Right cardiac atrium (tissue), 5 donors: ENCODE results near the gene TBC1D22A. TPM values are rescaled to one million over a fixed set of nuclear protein-coding genes. Genes with fewer than 3 reads are reported as not detected.

Source experiments
- ATAC-seq, 2 donors: fragments of 200-7000 bp; cut with Tn5 transposase; one replicate each; pipeline versions ENCODE4 v1.8.0 to v1.9.1; 2020; ENCODE audit warnings: moderate library complexity in 2 of 2, mild to moderate bottlenecking in 1 of 2
- DNase-seq, 3 donors: peaks; one replicate each; pipeline ENCODE4 v3.0.0-alpha.2; 2020
- H3K27ac ChIP-seq: one replicate; pipeline ENCODE4 v1.5.1; 2013; ENCODE audit warnings: mild to moderate bottlenecking, low read length, control low read depth, moderate library complexity
- H3K27me3 ChIP-seq: one replicate; pipeline ENCODE4 v1.6.1; 2013; ENCODE audit not compliant: control insufficient read depth, insufficient read depth
- H3K4me1 ChIP-seq: one replicate; pipeline ENCODE4 v1.6.1; 2013; ENCODE audit warnings: low read length; ENCODE audit not compliant: control insufficient read depth, insufficient read depth
- H3K4me3 ChIP-seq: one replicate; pipeline ENCODE4 v1.5.1; 2013; ENCODE audit warnings: low read length, control low read depth
- H3K9me3 ChIP-seq: one replicate; pipeline ENCODE4 v1.6.1; 2013; ENCODE audit warnings: low read length; ENCODE audit not compliant: control insufficient read depth
- WGBS: extraction: QIAGEN DNeasy Blood & Tissue Kit; methylation state at CpG from one replicate; pipeline ENCODE4 v1.1.7; 2013; 5-methylcytosine and 5-hydroxymethylcytosine counted together
- intact Hi-C, 4 donors: fragments of 100-400 bp; cut with DNase I; formaldehyde crosslinking; loops; one replicate each; pipeline versions ENCODE4 v1.11.0 to v1.14.0; 2022 to 2023
- polyA plus RNA-seq: library from polyadenylated mRNA; stranded (reverse); fragments of 200-250 nt; gene quantifications from one replicate; pipeline ENCODE4 v1.2.3, GENCODE V29; 2013
- total RNA-seq, 4 donors: library from RNA; stranded (reverse); fragmentation: NEBNext Ultra II Directional; extraction: Animal tissue kit (Norgen Biotek cat#: 25700); gene quantifications; one replicate each; pipeline ENCODE4 v1.2.1, GENCODE V29; 2021
- donor health status: healthy with polysubstance abuse.
- donor health status: DM: no; HTN: yes; CAD: no.
- donor health status: DM: no; HTN: no; CAD: no.
- donor health status: DM: no; HTN: yes; CAD: no; lungs with severe emphysema.
- donor health status: DM: yes; HTN: yes; CAD: no.

The TBC1D22A gene
- total and polyA plus RNA-seq, 5 donors: 12.0 to 17.3 (median 15.7) TPM

GRCh38 chr22:46883092-46883910, 120.9 kb downstream of the TBC1D22A start:
- no peak overlapping the region for H3K4me3 ChIP-seq
- WGBS: 60% methylated on average over 12 of the region's 12 CpGs
- intact Hi-C loops: no loop called here
- H3K4me1 ChIP-seq: peaks cover 4% of the 10 kb centered on the region
- H3K9me3 ChIP-seq: no peaks in the 10 kb centered on the region
- H3K27ac ChIP-seq: no peak overlapping the region
- no peaks in the 10 kb centered on the region for H3K27me3 ChIP-seq
- DNase-seq (peak in 1 of 3 donors; percentile 61), ATAC-seq (peak in 1 of 2 donors; percentile 35)

DNA sequence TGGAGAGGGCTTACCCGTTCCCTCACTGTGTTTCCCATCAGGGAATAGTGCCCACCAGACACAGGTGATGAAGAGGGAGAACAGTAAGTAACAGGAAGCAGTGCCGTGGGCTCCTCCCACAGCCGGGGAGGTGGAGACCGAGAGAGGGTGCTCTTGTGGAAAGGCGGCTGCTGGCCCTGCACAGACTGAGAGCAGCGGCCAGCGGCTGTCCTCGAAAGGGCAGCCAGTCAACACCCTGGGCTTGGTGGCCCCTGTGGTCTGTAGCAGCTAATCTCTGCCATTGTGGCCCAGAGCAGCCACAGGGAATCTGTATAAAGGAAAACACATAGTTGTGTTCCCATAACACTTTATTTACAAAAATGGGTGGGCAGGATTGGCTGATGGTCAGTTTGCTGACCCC, 121.9 kb downstream of the TBC1D22A start:
- ATAC-seq (no peak), DNase-seq (no peak)
- no peak overlapping the region for H3K4me3 ChIP-seq
- no peaks in the 10 kb centered on the region for H3K9me3 ChIP-seq
- intact Hi-C loops: no loop called here
- no peak overlapping the region for H3K27ac ChIP-seq
- WGBS: 88% methylated on average over 8 of the region's 8 CpGs
- H3K27me3 ChIP-seq: no peaks in the 10 kb centered on the region
- H3K4me1 ChIP-seq: peaks cover 4% of the 10 kb centered on the region

GRCh38 chr22:46887978-46888377, 125.5 kb downstream of the TBC1D22A start:
- ATAC-seq: no peak
- DNase-seq: peak in 1 of 3 donors; percentile 22
- H3K27me3 ChIP-seq: no peaks in the 10 kb centered on the region
- no peak overlapping the region for H3K27ac ChIP-seq
- intact Hi-C loops: no loop called here
- WGBS: 96% methylated on average over 11 of the region's 11 CpGs
- no peaks in the 10 kb centered on the region for H3K9me3 ChIP-seq
- H3K4me3 ChIP-seq: no peak overlapping the region
- peaks cover 4% of the 10 kb centered on the region for H3K4me1 ChIP-seq

GRCh38 chr22:46890819-46891218, 128.4 kb downstream of the TBC1D22A start:
- ATAC-seq (no peak), DNase-seq (peak in 1 of 3 donors; percentile 18)
- H3K27me3 ChIP-seq: no peaks in the 10 kb centered on the region
- no peaks in the 10 kb centered on the region for H3K9me3 ChIP-seq
- peaks cover 2% of the 10 kb centered on the region for H3K4me1 ChIP-seq
- H3K27ac ChIP-seq: no peak overlapping the region
- 92% methylated on average over 10 of the region's 10 CpGs for WGBS
- intact Hi-C loops: no loop called here
- no peak overlapping the region for H3K4me3 ChIP-seq

- WGBS: 98% methylated on average over 5 of the region's 5 CpGs
- no peaks in the 10 kb centered on the region for H3K27me3 ChIP-seq
- no peak for DNase-seq
- no peaks in the 10 kb centered on the region for H3K9me3 ChIP-seq
- no peak for ATAC-seq
- intact Hi-C loops: no loop called here
- H3K4me1 ChIP-seq: peaks cover 2% of the 10 kb centered on the region
- no peak overlapping the region for H3K4me3 ChIP-seq
- no peak overlapping the region for H3K27ac ChIP-seq
These were observed 129.0 kb downstream of the TBC1D22A start for GRCh38 chr22:46891382-46891951.

DNA sequence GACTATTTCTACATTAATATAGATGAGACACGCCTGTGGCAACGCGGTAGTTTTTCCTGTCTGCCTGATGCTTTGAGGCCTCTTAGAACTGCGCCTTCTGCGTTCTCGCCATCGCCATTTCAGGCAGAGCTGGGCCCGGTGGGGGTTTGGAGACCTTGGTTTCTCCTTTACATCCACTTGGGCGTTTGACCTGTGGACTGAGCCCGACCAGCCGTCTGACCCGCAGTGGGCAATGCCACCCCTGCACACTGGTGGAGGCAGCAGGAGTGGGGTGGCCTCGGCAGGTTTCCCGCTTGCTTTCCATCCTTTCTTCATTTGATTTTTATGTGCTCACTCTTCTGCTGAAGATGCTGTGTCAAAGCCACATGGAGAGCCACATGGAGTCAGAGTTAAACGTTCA, 130.4 kb downstream of the TBC1D22A start:
- intact Hi-C loops: no loop called here
- no peak overlapping the region for H3K27ac ChIP-seq
- peak in 1 of 3 donors; percentile 53 for DNase-seq
- WGBS: 88% methylated on average over 15 of the region's 15 CpGs
- H3K4me3 ChIP-seq: no peak overlapping the region
- no peaks in the 10 kb centered on the region for H3K9me3 ChIP-seq
- H3K27me3 ChIP-seq: no peaks in the 10 kb centered on the region
- ATAC-seq: no peak
- H3K4me1 ChIP-seq: peaks cover 2% of the 10 kb centered on the region

DNA sequence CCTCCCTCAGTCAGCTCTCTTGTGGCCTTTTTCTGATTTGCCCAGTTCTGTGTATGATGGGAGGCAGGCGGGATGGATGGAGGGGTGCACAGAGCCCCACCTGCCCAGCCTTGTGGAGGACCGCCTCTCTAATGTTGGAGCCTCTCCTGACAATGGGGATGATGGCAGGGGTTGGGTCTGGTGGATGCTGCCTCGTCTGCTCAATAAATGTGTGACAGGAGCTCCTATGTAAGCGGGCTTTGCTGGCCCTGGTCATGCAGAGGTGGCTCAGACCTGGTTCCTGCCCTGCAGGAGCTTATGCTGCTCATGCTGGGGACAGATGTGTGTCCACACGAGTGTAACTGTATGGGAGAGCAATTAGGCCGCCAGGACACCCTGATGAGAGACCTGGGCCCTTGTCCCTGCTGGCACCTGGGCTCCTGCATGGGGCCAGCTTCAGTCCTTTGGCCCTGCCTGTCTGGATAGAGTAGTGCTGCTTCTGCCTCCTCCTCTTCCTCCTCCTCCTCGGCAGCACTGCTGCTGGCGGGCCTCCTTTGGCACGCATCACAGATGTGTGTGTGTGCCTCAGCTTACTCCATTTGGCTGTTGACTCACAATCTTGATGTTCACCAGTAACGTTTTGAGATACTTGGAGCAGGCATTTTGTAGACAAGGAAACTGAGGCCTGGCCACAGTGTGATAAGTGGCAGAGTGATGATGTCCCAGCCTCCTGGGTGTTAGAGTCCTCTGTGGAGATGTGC, 131.0 kb downstream of the TBC1D22A start:
- intact Hi-C loops: no loop called here
- ATAC-seq (peak in 1 of 2 donors; percentile 25), DNase-seq (no peak)
- no peaks in the 10 kb centered on the region for H3K9me3 ChIP-seq
- H3K27me3 ChIP-seq: no peaks in the 10 kb centered on the region
- WGBS: 83% methylated on average over 10 of the region's 10 CpGs
- H3K4me1 ChIP-seq: peaks cover 2% of the 10 kb centered on the region
- no peak overlapping the region for H3K4me3 ChIP-seq
- H3K27ac ChIP-seq: peak overlapping the region; percentile 0

- Histone ChIP-seq H3K27me3 (no peaks in the 10 kb centered on the region), H3K27ac (peak overlapping the region; percentile 0), H3K9me3 (no peaks in the 10 kb centered on the region), H3K4me1 (peaks cover 2% of the 10 kb centered on the region), H3K4me3 (no peak overlapping the region)
- intact Hi-C loops: no loop called here
- peak; percentile 70 to 83 for ATAC-seq
- no peak for DNase-seq
- 44% methylated on average over 12 of the region's 12 CpGs for WGBS
These were observed 131.7 kb downstream of the TBC1D22A start for GRCh38 chr22:46894081-46894671.

- no peak for DNase-seq
- H3K4me3 ChIP-seq: no peak overlapping the region
- no peak for ATAC-seq
- H3K27me3 ChIP-seq: no peaks in the 10 kb centered on the region
- 91% methylated on average over 15 of the region's 15 CpGs for WGBS
- peaks cover 2% of the 10 kb centered on the region for H3K4me1 ChIP-seq
- no peaks in the 10 kb centered on the region for H3K9me3 ChIP-seq
- H3K27ac ChIP-seq: peak overlapping the region; percentile 57
- intact Hi-C loops: no loop called here
These were observed 132.6 kb downstream of the TBC1D22A start for GRCh38 chr22:46894851-46895640.

- intact Hi-C loops: no loop called here
- Histone ChIP-seq H3K9me3 (no peaks in the 10 kb centered on the region), H3K4me1 (peaks cover 2% of the 10 kb centered on the region), H3K27ac (no peak overlapping the region), H3K27me3 (no peaks in the 10 kb centered on the region), H3K4me3 (no peak overlapping the region)
- DNase-seq: no peak
- peak in 1 of 2 donors; percentile 59 for ATAC-seq
- WGBS: 66% methylated on average over 11 of the region's 11 CpGs
These were observed 133.3 kb downstream of the TBC1D22A start for GRCh38 chr22:46895753-46896152.
